GM18508 (cell line): Measurements from ENCODE around the gene ELAPOR1.

Experiments
- ATAC-seq: cut with Tn5 transposase; IDR thresholded peaks from one replicate; pipeline ENCODE4 v1.9.1; 2021; ENCODE audit warnings: moderate number of reproducible peaks; ENCODE audit not compliant: insufficient read depth, unreplicated experiment

ELAPOR1 gene

GRCh38 chr1:109113590-109114341 lies at the start of gene ELAPOR1:
ELAPOR1 (plus strand) TSS chr1:109114115; CDS start chr1:109114184, 69 bp downstream.
- ATAC-seq: no peak

- ATAC-seq: no peak
Observed at GRCh38 chr1:109065137-109065536, 48.8 kb upstream of the ELAPOR1 start.

GRCh38 chr1:109067883-109068282 lies 46.0 kb upstream of the ELAPOR1 start:
- ATAC-seq: no peak

GRCh38 chr1:109069294-109069693 lies 44.6 kb upstream of the ELAPOR1 start:
- ATAC-seq: no peak

- ATAC-seq: peak; percentile 89
Observed at GRCh38 chr1:109075531-109076490, 38.1 kb upstream of the ELAPOR1 start, which contains the start of gene TAF13. TAF13 (minus strand) TSS chr1:109076003; CDS start chr1:109075947, 56 bp downstream.

- ATAC-seq: no peak
Observed at GRCh38 chr1:109078317-109078716, 35.6 kb upstream of the ELAPOR1 start.

- no peak for ATAC-seq
Observed at GRCh38 chr1:109079240-109079622, 34.7 kb upstream of the ELAPOR1 start.

GRCh38 chr1:109080441-109081082 lies 33.4 kb upstream of the ELAPOR1 start:
- ATAC-seq: no peak

- no peak for ATAC-seq
Observed at GRCh38 chr1:109083501-109083900, 30.4 kb upstream of the ELAPOR1 start.

GRCh38 chr1:109083923-109084322 lies 30.0 kb upstream of the ELAPOR1 start:
- no peak for ATAC-seq

GRCh38 chr1:109084563-109085517 lies 29.1 kb upstream of the ELAPOR1 start:
- ATAC-seq: no peak

GRCh38 chr1:109089242-109090015 lies 24.5 kb upstream of the ELAPOR1 start:
- no peak for ATAC-seq

- peak; percentile 74 for ATAC-seq
Observed at GRCh38 chr1:109090196-109091077, 23.5 kb upstream of the ELAPOR1 start, which contains the start of gene TMEM167B. TMEM167B (plus strand) TSS chr1:109090764; CDS start chr1:109090873, 109 bp downstream.

- ATAC-seq: peak; percentile 32
Observed at GRCh38 chr1:109091078-109091838, 22.7 kb upstream of the ELAPOR1 start.

GRCh38 chr1:109091839-109092193 lies 22.1 kb upstream of the ELAPOR1 start:
- no peak for ATAC-seq

- ATAC-seq: no peak
Observed at GRCh38 chr1:109094377-109094803, 19.5 kb upstream of the ELAPOR1 start.

GRCh38 chr1:109094871-109095270 lies 19.0 kb upstream of the ELAPOR1 start:
- no peak for ATAC-seq
